GM21576 (cell line): ENCODE data around the gene CFAP119.

Experiments
- ATAC-seq: cut with Tn5 transposase; IDR thresholded peaks from one replicate; pipeline ENCODE4 v1.9.1; 2021; ENCODE audit warnings: mild to moderate bottlenecking, moderate library complexity; ENCODE audit not compliant: unreplicated experiment

CFAP119 gene

DNA sequence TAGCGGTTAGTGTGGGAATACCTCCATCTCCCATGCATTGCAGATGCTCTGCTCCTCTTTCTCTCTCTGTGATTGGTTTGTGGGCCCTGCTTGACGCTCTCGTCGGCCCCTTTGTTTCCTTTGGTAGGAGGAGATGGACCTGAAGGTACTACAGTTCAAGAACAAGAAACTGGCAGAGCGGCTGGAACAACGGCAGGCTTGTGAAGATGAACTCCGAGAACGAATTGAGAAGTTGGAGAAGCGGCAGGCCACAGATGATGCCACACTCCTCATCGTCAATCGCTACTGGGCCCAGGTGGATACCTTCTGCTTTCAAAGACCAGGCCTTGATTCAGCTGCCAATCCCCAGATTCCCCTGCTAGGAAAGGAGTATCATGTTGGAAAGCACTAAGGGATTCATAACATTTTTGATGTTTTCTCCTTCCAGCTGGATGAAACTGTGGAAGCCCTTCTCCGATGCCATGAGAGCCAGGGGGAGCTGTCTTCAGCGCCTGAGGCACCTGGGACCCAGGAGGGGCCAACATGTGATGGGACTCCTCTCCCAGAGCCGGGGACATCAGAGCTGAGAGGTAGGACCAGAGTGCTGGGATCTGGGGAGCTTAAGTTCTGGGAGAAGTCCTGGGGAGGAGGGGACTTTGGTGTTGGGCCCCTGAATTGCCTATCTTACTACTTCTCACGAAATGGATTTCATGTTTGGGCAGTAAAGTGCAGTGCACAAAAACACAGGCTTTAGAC, 1.3 kb upstream of the CFAP119 start:
- ATAC-seq: no peak

DNA sequence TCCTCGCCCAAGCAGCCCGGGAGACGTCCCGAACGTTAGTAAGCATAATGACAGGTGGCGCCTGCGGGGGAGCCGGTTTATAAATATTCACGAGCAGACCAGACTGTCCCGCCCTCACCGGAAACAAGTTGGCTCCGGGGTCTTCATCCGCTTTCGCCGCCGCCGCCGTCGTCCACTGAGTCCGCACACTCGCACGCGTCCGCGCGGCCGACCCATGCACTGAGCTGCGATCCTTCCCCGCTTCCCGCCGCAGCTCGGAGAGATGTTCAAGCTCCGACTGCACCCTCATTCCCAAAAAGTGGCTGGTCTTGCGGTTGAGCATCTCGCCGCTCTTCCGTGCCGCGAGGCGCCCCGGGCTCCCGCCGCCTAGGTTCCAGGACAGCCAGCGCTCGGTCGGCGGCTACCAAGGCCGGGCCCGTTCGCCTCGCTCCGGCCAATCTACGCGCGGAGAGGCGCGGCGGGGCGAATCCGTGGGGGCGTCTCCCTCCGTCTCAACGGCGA, 385 bp downstream of the CFAP119 start:
- ATAC-seq: peak; percentile 13

- no peak for ATAC-seq
Measured at GRCh38 chr16:30760577-30761426, 1.1 kb downstream of the CFAP119 start.

DNA sequence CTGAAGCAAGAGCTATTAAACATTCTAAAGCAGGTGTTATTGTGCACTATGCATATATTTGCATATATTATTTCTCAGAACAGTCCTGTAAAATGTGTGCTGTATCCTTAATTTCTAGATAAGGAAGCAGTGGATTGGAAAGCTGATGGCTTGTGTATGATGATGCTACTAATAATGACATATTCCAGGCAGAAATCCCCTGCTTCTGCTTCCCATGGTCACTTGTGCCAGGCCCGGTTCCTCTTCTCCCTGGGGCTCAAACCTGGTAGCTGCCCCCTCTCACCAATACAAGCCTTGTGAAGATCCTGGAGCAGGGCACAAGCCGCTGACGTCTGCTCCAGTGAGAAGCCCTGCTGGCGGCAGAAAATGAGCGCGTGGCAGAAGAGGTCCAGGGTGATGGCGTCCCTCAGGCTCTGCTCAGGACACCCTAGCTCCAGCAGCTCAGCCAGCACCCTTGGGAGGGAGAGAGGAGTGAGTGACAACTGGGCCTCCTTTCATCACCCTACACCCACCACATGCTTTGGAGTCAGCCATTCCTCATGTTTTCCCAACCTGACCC, 1.8 kb downstream of the CFAP119 start:
- ATAC-seq: no peak

GRCh38 chr16:30758988-30759491, 2.8 kb downstream of the CFAP119 start:
- ATAC-seq: no peak

GRCh38 chr16:30757316-30757715, 4.5 kb downstream of the CFAP119 start:
- ATAC-seq: no peak

GRCh38 chr16:30756781-30757100, 5.1 kb downstream of the CFAP119 start:
- ATAC-seq: no peak

DNA sequence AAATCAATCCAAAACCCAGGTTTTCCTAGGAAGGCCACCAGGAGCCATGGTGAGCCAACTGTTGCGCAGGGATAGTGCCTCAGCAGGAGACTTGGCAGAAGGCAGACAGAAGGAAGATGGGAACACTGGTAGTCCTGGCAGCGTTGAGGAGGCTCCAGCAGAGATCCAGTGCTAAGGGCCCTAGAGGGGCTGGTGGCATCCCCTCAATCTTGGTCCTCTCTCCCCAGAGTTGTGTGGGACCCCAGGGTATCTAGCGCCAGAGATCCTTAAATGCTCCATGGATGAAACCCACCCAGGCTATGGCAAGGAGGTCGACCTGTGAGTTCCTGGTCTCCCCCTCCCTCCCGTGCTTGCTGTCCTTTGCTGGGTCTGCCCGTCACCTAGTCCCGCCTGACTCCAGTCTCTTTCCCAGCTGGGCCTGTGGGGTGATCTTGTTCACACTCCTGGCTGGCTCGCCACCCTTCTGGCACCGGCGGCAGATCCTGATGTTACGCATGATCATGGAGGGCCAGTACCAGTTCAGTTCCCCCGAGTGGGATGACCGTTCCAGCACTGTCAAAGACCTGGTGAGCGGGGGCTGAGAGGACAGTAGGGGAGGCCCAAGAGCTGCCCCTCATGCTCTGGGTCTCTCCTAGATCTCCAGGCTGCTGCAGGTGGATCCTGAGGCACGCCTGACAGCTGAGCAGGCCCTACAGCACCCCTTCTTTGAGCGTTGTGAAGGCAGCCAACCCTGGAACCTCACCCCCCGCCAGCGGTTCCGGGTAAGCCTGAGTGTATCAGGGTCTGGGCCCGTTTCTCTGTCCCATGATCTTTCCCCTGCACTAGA, 5.7 kb downstream of the CFAP119 start:
- ATAC-seq: no peak

GRCh38 chr16:30753596-30753995, 8.3 kb downstream of the CFAP119 start:
- no peak for ATAC-seq

- no peak for ATAC-seq
Measured at GRCh38 chr16:30750876-30751465, 10.9 kb downstream of the CFAP119 start.

DNA sequence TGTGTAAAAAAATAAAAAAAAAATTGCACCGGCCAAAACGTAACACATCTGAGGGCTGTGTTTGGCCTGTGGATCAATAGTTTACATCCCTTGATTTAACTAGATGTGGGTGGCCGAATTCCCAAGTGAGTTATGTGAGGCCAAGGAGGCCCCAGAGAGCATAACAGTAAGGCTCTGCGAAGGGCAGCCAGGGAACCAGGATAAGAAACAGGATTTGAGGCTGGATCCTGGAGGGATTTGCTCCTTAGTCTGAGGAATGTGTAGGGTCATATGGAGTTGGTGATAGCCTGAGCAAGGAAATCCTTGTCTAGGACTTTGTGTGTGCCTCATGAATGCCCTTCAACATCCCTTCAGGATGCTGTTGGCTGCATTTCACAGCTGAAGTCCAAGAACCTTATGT, 11.7 kb downstream of the CFAP119 start:
- no peak for ATAC-seq

DNA sequence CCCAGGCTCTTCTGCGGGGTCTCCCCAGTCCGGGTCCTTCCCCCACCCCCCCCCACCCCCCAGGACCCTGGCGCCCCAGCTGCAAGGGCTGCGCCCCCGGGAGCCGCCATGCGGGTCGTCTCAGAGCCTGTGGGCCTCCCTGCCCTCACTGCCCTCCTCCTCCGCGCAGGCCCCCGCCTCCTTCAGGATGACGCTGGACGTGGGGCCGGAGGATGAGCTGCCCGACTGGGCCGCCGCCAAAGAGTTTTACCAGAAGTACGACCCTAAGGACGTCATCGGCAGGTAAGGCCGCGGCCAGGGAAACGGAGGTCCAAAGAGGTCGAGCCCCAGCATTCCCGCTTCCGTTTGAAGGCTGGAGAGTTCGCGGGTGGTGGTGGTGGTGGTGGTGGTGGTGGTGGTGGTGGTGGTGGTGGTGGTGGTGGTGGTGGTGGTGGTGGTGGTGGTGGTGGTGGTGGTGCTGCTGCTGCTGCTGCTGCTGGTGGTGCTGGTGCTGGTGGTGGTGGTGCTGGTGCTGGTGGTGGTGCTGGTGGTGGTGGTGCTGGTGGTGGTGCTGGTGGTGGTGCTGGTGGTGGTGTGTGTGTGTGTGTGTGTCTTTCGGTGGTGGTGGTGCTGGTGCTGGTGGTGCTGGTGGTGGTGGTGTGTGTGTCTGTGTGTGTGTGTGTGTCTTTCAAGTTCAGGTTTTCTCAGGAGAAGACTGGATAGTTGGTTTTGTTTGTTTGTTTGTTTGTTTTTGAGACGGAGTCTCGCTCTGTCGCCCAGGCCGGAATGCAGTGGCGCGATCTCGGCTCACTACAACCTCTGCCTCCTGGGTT, 13.0 kb downstream of the CFAP119 start:
- ATAC-seq: no peak

DNA sequence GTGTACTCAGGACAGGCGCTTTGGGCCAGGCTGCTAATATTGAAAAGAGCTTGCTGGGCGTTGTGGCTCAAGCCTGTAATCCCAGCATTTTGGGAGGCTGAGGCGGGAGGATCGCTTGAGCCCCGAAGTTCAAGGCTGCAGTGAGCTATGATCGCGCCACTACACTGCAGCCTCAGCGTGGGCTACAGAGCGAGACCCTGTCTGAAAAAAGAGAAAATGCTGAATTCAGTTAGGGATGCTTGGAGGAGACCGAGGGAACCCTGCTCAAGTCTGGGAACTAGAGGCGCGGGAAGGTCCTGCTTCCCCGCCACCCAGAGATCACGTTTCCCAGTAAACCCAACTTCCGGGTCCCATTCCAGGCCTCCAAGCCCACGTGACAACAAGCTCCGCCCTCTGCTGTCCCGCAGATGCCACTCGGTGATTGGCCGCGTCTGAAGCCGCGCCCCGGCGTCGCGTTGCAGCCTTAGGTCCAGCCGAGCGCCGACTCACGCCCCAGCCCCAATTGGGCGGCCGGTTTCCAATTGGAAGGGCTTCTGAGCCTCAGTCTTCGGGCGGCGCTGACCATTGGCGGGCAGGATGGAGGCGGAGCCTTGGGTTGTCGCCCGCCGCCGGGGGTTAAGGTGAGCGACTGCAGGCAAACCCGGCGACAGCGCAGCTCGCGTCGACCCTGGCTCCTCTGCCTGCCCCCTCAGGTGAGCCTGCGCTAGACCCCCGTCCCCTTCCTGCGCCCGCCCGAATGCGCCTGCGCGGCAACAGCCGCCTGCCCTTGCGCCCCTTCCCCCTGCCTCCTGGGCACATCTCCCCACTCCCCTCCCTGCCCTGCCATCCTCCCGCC, 13.8 kb downstream of the CFAP119 start, which contains the start of gene PHKG2:
Gene PHKG2, plus strand, starts transcription at position 627 of the 835 bp plus-strand sequence. CDS start 396 bp downstream, outside the sequence.
- peak; percentile 94 for ATAC-seq

DNA sequence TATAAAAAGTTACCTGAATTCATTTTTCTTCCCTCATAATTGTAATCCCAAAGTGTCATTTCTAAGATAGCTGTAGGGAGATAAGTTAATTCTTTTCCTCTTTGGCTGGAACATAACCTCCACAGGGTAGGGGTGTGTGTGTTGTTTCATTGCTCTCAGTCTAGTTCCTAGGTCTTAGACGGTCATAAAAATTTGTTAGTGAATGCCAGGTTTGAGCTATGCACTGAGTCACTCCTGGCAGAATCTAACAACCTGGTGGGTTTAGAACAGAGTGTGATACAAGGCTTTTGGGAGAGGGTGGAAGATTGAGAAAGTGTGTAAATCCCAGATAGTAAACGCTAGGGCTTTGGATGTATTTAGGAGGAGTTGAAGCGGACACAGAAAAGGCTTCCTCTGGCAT, 14.5 kb downstream of the CFAP119 start:
- no peak for ATAC-seq

DNA sequence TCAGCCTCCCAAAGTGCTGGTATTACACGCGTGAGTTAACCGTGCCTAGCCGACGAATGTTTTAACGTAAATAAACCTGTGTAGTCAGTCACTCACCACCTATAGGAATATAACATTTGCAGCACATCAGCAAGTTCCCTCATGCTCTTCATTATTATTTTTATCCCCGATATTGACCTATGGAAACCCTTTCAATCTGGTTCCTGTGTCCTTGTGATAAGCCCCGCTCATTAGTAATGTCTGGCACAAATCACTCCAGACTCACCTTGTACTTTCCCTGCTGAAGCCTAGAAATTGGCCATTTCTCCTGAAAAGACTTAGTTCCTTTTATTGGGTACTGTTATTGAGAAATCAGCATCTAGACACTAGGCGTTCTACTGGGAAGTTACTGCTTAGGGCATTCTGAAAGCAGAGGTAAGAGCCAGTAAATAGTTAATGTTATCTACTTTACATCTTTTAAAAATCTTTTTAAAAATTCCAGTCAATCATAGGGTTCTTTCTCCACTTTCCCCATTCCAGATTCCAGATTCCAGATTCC, 15.2 kb downstream of the CFAP119 start:
- no peak for ATAC-seq

DNA sequence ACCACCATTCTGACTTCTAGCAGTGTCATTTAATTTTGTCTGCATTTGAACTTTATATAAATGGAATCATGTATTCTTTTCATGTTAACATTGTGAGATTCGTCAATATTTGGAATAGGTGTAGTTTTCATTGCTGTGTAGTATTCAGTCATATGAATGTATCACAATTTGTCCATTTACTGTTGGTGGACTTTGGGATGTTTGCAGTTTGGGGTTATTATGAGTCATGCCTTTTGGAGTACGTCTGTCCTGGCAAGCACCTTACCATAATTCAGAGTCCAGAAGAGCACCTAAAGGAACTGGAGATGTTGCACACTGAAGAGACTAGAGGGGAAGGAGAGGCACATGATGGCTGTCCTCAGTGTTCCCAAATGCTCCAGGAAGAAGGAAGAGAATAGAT, 16.8 kb downstream of the CFAP119 start:
- ATAC-seq: no peak

- no peak for ATAC-seq
Measured at GRCh38 chr16:30744183-30744582, 17.7 kb downstream of the CFAP119 start.

DNA sequence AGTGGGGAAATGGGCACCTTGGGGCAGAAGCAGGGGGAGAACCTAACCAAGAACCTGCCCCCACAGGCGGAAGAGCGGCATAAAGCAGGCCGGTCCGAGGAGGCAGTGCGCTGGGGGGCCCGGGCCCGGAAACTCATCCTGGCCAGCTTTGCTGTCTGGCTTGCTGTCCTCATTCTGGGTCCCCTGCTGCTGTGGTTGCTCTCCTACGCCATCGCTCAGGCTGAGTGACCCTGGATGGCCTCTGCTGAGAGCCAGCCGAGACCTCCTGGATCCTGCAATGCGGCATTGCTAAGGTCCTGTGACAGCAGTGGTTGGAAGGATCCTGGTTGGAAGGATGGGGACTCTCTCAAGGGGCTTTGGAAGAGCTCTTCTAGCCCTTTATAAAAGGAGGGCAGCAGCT, 18.1 kb downstream of the CFAP119 start:
- no peak for ATAC-seq
